ENCODE data around the gene MAFG.

DNA sequence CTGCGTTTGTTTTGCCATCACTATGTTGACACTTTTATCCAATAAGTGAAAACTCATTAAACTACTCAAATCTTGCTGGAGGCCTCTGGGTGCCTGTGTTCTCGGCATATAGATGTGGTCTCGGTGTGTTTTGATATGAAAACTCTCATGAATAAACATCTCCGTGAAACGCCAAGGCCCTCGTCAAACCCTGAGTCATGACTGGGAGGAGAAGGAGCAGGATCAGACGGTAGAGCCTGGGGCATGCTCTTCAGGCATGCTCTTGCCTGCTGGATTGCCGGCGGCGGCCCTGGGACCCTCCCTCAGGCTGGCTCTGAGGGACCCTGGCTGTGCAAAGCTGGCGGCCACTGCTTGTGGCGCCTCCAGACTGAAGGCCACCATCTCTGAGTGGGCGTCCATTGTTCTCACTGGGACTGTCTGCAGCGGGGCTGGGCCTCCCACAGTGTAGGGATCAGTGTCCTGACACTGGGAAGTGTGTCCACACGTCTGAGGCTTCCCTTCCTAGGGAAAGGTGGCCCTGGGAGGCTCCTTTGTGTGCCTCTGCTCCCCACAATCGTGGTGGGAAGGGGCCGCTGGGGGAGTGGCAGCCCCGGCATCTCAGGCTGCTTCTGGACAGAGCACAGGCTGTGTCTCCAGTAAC is 27.2 kb downstream of the MAFG start:
- TF ChIP-seq POLR2A (IDR thresholded peaks at IDR 0.05), result no peak
- TF ChIP-seq, protein P1, sequence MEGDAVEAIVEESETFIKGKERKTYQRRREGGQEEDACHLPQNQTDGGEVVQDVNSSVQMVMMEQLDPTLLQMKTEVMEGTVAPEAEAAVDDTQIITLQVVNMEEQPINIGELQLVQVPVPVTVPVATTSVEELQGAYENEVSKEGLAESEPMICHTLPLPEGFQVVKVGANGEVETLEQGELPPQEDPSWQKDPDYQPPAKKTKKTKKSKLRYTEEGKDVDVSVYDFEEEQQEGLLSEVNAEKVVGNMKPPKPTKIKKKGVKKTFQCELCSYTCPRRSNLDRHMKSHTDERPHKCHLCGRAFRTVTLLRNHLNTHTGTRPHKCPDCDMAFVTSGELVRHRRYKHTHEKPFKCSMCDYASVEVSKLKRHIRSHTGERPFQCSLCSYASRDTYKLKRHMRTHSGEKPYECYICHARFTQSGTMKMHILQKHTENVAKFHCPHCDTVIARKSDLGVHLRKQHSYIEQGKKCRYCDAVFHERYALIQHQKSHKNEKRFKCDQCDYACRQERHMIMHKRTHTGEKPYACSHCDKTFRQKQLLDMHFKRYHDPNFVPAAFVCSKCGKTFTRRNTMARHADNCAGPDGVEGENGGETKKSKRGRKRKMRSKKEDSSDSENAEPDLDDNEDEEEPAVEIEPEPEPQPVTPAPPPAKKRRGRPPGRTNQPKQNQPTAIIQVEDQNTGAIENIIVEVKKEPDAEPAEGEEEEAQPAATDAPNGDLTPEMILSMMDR (IDR thresholded peaks at IDR 0.05 in 4 of 5, conservative IDR thresholded peaks at IDR 0.05 in 1 of 5), result no peak

Measured in gastrocnemius medialis (tissue), 4 donors.